Measurements from ENCODE around the gene TMEM132D.

Gene TMEM132D

DNA sequence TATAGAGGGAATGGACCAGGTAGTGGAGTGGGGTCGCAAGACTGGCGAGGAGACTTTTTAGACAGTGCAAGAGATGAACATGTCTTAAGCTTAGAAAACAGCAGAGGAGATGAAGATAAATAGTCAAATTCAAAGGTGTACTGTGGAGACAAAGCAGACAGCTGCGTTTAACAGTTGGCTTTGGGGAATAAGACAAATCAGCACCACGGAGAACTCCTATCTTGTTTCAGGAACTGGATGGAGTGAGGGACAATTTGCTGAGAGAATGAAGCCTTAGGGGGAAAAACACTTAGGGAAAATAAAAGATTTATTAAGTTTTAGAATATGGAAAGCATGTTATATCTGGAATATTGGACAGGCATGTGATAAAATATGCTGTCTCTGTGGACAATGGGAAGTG, 591.8 kb downstream of the TMEM132D start:
- no peak for DNase-seq

DNA sequence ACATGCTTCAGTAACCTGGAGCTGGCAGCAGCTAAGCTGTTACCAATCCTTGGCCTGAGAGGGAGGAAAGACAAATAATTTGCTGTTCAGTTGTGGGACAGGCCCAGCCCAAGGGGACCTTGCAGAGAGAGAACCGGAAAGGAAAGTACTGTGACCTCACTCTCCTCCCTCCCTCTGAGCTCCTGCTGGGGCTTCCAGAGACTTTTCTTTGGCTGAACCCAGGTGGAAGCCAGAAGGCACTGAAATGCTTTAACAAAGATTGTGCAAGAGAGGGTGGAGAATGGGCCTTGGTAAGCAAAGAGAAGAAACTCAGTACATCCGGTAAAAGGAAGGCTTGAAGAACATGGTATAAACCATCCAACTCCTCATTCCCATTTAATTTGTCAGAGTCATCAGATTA, 593.5 kb downstream of the TMEM132D start:
- no peak for DNase-seq

DNA sequence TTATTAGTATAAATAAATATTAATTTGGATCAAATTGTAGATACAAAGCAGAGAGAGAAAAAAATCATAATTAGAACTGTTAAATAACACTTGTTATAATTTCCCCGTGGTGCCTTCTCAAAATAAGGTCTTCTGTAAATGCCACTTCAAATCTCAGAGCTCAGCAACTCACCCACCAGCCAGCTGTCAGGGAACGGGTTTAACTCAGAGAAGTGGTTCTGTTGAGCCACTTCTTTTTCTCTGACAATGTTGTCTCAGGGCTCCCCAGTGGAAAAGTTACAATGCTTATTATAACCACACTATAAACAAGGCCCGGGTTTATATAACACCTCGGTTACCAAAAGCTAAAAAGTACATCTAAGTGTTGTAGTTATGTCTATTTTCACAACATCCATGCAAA, 598.0 kb downstream of the TMEM132D start:
- no peak for DNase-seq

DNA sequence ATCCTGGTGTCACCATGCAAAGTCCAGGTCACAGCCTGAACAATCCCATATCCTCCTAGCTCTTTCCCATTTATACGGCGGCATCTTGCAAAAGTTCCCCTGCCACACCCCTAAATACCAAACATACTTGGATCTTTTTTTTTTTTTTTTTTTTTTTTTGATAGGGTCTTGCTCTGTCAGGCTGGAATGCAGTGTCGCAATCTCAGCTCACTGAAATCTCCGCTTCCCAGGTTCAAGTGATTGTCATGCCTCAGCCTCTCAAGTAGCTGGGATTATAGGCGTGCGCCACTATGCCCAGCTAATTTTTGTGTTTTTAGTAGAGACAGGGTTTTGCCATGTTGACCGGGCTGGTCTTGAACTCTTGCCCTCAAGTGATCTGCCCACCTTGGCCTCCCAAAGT, 599.3 kb downstream of the TMEM132D start:
- DNase-seq = no peak

DNA sequence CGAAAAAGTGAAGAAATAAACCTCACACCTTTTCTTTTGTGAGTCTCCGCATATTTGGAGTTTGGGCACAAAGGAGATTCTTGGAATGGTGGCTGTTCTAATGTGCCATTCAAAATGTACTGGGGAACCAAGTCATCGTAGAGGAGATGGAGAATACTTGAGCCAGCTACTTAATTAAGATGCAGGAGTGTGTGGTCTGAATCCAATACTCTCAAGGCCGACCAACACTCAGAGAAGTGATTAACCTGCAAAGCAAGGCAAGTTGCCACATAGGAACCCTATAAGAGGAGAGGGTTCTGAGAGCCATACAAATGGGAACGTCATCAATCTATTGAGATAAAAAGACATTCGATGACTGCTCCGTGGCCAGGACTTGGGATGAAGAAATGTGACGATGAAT, 603.8 kb downstream of the TMEM132D start:
- DNase-seq = no peak

DNA sequence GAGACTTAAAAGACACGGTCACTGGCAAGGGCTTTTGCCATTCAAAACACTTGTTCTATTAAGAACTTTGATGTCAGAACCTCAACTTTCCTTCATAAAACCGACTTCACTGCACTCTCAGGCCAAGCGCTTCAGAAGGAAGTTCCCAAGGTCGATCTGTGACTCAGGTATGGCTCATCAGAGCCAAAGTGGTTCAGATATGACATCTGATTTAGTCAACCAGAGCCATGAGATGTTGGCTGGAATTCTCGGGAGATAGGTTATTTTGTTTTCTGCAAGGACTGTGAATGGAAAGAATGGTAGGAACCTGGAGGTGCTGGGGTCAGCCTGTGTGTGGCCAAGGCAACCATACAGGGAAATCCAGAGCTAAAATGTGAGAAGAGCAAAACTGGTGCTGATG, 604.9 kb downstream of the TMEM132D start:
- DNase-seq = no peak

DNA sequence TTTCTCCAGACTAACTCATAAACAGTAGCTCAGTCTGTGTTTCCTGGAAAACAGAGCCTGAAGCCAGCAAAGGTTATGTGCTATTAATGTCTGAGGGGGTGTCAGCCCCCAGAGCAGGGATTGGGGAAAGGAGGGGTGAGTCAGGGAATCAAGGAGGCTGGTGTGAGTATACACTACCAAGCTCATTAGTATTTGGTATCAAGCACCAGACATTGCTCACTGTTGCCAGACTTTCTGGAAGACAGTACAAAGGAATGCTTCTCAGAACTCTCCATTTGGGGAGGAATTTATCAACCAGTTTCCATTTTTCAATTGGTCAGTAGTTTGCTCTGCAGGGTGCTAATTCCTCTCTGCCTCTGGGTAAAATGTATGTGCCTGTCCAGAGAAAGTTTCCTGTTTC, 607.2 kb downstream of the TMEM132D start:
- DNase-seq = no peak

DNA sequence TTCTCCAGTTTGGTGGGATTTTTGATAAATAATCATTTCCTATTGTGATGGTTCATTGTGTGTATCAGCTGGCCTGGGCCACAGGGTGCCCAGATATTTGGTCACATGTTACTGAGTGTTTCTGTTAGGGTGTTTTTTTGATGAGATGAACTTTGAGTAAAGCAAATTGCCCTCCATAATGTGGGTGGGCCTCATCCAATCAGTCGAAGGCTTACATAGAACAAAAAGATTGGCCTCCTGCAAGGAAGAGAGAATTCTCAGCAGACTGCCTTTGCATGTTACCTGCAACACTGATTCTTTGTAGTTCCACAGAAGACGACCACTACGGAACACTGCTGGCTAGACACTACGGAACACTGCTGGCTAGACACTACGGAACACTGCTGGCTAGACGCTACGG, 609.0 kb downstream of the TMEM132D start:
- DNase-seq = no peak

DNA sequence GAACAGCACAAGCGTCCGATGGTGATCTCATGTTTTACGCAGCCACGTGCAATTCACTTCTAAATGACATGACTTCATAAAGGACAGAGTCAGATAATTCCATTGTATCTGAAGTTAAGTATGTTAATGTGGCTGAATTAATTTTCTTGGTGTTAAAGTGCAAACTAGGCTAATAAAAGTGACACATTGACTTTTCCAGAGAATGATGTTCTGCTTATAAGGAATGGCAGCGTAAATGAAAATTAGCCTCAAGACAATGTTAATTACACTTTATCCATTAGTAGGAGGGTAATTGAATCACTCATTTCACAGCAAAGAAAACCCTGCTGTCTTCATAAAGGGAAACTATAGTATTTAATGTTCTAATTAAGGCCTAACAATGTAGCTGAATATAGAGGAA, 624.1 kb downstream of the TMEM132D start:
- no peak for DNase-seq

DNA sequence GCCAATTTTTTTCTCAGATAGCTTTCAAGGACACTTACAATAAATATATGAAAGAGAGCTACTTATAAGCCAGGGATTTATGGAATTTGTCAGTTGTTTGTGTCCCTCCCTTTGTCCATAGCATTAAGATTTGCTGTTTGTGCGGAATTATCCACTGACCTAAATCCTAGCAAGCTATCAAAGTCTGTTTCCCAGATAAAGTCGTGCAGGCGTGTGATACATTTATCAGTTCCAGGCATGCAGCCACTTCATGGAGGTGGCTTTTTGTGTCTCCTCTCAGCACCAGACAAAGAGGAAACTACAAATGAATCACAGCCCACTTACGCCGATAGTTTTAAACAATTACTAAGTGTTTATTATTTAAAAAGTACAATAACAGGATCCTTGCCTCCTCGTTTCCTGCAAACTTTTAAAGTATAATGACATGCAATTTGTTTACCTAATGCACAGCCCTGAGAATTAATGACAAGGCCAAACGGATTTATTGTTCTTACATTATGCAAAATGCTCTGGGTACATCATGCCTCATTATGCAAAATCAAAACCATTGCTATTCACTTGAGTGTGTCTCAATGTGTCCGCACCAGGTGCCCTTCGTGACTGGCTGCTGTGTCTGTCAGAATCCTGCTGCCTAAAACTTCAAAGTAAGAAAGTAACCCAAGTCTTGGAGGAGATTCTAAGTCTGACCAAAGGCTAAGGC, 627.3 kb downstream of the TMEM132D start:
- DNase-seq = no peak

DNA sequence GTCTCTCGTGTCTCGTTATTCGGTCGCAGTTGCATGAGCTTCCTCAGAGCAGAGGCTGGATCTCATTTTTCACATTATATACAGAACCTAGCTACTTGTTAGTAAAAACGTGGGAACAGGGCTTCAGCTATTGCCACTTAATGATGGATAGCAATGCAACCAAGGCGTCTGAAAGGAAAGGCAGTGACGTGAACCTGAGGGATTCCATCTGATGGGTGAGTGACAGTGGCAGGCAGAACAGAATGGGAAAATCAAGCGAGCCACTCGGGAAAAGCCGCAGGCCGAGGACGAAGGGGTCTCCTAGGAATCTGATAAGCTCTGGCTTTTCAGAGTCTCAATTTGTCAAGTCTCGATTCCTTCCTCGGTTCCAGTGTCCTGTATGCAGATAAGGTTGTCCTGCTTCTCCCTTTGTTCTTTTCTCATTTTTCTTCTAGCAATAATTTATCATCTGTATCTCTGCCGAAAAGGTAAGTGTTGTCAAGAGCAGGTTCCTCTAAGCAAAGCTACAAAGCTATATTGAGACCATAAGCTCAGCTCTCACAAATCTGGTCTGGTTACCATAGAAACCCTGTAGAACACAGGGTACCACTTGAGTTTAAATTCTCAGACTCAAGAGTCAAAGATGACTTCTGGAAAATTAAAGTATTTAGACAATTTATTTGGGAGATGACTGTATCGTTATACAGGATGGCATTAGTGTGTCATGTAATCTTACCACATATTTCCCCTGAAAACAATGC, 633.9 kb downstream of the TMEM132D start:
- no peak for DNase-seq

DNA sequence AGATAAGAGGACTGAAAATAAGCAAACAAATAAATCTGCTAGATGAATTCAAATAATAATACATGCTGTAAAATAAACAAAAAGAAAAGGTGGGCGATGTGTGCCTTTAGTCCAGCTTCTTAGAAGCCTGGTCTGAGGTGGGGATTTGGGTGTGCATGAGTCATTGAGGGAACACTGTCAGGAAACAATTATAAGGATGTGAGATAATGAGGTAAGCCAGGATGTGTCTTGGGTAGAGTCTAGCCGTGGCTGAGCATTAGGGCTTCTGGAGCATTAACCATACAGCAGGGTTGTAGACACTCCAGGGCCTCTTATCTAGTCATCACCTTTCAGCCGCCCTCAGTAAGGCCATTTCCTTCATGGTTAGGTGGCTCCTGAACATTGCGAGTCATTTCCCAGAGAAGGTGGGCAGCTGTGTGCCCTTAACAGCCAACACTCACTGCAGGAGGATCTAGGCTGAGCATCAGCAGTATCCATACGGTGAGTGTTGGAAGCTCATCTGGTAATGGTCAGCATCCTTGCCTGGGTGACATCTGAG, 645.0 kb downstream of the TMEM132D start:
- no peak for DNase-seq

DNA sequence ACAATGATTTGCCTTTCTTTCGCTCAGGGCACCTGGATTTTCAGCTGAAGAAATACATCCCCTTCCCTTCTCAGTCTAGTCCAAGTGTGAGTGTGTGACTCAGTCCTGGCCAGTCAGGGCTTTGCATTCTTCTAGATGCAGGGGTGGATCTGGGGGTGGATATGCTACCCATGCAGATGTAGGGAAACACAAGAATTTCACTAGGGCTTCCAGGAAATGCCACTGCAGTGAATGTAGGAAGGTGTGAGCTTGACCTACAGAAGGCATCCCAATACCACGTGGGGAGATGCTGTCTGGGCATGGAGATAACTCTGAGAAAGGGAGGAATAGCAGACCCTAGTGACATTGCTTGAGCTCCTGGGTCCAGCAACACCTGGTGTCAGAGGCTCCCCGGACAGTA, 646.3 kb downstream of the TMEM132D start:
- DNase-seq = no peak

DNA sequence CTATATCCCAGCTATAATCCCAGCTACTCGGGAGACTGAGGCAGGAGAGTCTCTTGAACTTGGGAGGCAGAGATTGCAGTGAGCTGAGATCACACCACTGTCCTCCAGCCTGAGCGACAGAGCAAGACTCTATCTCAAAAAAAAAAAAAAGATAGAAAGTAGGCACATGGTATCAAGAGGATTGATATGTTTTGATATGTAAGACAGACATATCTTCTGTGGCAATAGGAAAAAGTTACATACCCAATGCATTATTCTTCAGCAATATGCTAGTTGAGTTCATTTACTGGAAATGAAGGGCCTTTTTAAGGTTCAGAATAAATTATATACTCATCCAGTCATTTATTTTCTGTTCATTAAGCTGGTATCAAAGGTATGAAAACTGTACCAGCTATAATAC, 657.2 kb downstream of the TMEM132D start:
- no peak for DNase-seq

DNA sequence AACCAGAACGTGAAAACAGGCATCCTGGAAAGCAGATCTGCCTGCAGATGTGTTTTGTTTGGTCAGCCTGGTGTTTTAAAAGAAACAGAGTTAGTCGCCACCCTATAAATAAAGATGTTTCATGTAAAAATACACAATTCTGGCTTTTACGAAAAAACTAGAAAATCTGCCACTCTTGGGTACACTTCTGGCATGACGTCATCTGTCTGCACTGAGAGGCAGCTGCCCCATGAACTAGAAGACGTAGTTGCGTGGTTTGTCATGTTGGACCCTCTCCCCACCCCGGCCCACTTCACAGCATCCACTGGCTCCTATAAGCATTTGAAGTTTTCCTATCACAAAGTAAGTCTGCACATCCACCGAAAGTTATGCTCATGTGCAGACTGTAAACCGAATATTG, 658.1 kb downstream of the TMEM132D start:
- DNase-seq = no peak

DNA sequence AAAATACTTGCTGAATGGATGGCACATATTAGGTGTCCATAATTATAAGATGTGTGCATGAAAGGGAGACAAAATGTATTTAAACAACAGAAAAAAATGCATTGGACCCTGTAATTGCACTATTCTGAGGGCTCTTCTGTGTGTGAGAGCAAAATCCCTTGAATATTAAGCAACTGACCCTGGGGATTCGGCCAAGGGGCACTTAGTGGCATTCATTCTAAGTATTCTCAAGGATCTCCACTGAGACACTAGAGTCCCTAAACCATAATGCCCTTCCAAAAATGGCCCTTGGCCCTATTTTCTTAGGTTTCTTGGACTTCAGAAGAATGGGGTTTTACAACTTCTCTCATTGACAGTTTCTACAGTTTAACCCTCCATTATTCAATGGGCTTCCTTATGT, 662.0 kb downstream of the TMEM132D start:
- DNase-seq = no peak

DNA sequence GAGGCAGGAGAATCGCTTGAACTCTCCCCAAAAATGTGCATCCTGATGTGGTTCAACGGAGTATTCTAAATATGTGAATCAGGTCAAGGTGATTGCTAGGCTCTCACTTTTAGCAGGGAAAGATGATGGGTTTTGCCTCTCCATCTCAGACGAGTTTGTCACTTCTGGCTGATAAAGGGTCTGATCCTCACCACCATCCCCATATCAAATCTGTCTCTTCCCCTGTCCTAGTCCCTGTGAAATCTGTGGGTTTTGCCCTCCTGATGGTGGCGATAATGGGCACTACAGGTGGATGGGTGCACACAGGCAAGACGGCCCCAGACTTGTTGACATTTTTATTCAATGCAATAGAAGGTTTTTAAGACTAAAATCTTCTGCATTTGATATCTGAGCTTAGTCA, 665.9 kb downstream of the TMEM132D start:
- DNase-seq = no peak

DNA sequence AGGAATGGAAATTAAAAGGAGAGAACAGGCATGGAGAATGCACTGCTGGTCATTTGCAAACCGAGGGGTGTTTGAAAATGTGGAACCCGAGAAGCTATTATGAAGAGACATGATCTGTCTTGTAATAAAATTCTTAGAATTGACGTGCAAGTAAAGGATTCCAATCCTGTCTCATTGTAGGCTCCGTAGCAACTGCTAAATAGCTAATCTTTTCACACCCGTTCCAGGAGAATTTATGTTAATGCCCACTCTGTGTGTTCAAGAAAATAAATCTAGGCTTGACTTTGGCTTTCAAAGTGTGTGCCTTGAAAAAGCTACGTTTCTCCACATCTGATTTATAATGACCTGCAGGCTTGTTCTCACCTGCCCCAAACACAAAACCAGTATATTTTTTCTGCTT, 669.6 kb downstream of the TMEM132D start:
- no peak for DNase-seq

DNA sequence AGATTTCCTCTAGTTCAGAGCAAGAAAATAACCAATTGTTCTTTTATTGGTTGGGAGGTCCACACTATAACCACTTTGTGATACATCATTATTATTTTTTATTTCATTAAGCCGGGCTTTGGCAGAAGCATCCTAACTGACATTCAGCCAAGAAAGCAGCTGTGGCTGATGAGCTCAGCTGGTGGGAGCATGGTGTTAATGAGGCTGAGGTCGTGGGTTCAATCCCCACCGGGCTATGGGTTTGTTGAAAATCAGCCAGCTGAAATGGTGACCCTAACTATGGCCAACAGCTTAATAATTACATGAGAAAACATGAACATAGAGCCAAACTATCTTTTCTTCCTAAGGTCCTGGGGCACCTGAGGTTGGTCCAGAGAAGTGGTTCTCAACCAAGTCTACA, 672.3 kb downstream of the TMEM132D start:
- DNase-seq = no peak

DNA sequence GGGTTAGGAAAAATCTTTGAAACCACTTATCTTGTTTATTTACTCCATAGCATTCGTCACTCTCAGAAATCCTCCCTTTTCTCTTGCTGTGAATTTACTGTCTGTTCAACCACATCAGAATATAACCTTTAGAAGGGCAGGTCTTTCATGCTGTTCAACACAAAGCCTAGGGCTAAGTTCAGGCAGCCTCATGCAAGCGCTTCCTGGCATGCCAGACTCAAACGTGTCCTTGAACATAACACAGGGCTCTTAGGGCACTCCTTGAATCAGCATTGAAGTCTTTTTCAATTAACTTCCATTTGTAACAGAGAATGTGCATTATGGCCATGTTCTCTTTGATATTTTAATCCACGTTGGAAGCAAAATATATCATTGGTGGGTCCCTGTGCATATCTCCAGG, 672.8 kb downstream of the TMEM132D start:
- DNase-seq = no peak

DNA sequence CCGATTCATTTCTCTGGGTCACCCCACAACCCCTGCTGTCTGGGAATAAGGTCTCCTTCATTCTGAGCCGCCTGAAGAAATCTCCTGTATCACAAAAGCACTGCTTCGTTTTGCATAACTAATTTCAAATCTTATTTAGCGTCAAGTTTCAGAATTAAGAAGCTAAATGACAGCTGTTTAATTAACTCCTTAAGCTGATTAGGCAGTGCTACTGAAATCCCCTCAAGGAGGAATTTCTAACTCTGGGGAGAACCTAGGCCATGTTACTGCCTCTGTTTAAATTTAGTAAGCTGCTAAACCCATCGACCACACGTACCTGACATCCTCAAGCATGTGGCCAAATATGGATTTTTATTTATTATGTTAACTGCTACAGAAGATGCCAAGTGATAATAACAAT, 677.0 kb downstream of the TMEM132D start:
- DNase-seq = no peak

DNA sequence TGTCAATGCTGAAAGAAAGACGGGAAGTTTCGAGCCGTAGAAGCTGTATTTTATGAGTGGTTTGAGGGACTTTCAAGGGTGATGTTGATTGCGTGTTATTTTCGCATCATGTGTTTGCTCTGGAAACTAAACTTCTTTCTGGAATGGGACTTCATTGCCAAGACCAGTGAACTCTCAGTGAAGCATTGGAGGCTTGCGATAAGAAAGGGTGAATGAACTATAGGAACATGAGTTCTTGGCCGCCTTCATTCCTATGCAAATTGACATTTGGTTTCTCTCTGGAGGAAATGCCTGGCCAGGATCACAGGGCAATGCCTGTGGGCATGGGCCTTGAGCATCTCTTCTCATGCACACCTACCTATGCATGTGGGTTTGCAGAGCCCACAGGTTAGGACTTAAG, 677.8 kb downstream of the TMEM132D start:
- no peak for DNase-seq

DNA sequence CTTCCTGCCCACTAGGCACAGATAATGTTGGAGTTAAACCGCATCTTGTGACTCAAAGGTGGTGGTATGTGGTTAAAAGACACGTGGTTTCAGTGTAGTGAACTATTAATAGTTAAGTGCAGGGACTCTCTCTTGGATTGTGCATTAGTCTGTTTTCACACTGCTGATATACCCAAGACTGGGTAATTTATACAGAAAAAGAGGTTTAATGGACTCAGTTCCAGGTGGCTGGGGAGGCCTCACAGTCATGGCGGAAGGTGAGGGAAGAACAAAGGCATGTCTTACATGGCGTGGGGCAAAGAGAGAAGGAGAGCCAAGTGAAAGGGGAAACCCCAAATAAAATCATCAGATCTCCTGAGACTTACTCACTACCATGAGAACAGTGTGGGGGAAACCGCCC, 688.3 kb downstream of the TMEM132D start:
- no peak for DNase-seq

DNA sequence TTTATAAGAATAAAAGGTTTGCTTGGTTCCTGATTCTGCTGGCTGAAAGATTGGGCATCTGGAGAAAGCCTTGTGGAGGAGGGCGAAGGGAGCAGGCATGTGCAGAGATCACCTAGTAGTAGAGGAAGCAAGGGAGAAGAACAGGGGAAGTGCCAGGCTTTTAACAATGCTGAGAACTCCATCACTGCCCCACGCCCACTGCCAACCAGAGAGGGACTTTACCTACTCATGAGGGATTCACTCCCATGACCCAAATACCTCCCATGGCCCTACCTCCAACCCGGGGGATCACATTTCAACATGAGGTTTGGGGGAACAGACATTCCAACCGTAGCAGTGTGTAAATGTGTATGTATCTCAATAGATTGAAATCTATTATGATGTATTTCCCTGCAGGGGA, 690.3 kb downstream of the TMEM132D start:
- DNase-seq = no peak
